HG03521 (cell line): ENCODE data around the gene MXI1.
A peak's percentile ranks its signal among the peaks of the same experiment; 100 is the strongest.

Source experiments
- ATAC-seq: cut with Tn5 transposase; IDR thresholded peaks from one replicate; pipeline ENCODE4 v1.9.1; 2021; ENCODE audit warnings: mild to moderate bottlenecking, moderate library complexity; ENCODE audit not compliant: unreplicated experiment

The MXI1 gene

DNA sequence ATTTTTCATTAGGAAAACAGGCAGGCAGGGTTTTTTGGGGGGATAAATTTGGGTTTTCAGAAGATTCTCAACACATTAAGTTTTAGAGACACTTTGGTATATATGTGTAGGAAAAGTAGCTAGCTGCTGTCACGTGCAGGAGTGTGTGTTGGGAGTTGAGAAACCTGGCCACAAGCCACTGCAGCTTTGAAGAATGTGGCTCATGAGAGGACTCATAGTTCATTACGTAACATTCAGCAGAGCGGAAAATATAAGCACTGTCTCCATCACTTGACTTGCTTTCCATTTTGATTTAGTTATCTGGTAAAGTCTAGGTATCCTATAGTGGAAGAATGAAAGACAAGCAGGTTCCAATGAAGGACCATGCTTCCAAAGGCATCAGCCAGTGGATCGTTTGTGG is 66.1 kb downstream of the MXI1 start:
- ATAC-seq, result no peak

DNA sequence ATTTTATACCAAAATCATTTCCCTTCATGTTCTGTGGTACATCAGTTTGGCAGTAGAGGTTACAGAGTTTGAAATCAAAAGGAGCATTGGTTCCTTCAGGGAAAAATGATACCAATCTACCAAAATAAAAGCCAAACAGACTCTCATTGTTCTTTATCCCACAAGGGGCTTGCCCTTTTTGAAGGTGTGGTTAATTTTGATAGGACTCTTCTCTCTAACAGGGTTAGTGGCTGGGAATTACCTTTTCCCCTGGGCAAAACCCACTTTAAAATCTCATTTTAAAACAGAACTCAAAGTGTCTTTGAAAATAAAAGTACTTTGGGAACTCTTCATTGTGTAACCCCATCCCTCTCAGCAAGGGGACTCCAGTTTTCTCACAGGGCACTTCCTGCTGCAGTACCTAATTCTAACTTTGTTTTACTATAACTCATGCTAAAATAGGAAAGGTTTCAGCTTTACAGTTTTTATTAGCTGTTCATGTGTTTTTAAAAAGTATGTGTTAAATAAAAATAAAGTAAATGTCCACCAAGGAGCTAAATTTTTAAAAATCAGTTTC is 66.7 kb downstream of the MXI1 start:
- no peak for ATAC-seq

DNA sequence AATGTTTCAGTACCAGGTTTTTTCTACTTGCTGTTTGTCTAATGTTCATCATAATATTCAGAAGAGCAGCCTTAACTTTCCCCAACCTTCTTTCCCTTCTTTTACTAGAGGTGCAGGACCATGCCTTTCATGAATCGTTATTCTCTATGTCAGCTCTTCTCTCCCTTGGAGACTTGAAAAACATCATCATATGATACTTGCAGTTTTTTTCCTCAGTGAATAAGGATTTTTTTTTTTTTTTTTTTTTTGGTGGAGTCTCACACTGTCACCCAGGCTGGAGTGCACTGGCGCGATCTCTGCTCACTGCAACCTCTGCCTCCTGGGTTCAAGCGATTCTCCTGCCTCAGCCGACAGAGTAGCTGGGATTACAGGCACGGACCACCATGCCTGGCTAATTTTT is 67.2 kb downstream of the MXI1 start:
- ATAC-seq, result no peak

DNA sequence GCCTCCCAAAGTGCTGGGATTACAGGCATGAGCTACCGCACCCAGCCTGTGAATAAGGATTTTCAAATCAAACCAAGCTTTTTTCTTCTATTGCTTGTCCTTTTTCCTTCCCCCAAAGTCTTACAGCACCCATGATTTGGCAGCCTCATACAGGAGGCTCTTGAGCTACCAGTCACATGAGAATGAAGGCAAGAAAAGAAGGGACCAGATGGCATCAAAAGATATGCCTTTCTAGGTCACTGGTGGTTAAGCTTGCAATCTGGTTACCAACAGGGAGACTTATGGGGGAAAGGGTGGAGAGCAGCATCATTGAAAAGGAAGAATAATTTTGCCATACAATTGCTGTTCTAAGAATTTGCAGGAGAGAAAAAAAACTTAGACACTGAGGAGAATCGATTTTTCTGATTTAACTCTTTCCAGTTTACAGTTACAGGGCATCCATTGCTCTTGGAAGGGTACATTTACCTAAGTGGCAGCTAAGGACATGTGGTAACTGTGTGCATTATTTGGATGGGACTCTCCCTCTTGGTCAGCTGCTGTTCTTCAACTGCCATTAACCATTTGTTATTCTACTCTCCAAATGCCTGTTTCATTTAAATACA is 67.8 kb downstream of the MXI1 start:
- ATAC-seq, result no peak

DNA sequence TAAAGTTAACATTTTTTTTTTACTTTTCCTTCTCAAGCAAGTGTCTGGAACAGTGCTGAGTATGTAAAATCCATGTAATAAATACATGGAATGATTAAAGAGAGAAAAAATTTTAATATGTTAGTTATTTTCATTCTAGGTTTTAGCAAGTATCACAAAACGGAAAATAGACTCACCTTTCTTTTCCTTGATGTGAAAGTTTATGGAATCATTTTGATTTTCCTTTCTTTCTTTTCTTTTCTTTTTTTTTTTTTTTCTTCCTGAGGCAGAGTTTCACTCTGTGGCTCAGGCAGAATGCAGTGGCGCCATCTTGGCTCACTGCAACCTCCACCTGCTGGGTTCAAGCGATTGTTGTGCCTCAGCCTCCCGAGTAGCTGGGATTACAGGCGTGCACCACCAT is 69.2 kb downstream of the MXI1 start:
- ATAC-seq, result no peak

DNA sequence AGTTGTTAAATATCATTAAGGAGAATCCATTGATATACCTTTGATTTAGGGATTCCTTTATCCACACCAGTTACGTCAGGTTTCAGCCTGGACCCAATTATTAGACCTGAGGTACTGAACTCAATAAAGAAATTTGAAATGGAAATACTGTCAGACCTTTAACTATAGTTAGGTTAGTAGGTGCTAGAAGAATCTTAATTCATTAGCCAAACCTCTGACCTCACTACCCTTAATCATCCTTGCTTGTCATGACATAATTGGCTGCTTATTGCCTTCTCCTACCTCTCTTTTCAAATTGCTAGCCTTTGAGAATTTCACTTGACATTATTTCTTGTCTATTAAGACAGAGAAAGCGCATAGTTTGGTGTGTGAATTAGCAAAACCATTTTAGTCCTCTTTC is 70.2 kb downstream of the MXI1 start:
- no peak for ATAC-seq

DNA sequence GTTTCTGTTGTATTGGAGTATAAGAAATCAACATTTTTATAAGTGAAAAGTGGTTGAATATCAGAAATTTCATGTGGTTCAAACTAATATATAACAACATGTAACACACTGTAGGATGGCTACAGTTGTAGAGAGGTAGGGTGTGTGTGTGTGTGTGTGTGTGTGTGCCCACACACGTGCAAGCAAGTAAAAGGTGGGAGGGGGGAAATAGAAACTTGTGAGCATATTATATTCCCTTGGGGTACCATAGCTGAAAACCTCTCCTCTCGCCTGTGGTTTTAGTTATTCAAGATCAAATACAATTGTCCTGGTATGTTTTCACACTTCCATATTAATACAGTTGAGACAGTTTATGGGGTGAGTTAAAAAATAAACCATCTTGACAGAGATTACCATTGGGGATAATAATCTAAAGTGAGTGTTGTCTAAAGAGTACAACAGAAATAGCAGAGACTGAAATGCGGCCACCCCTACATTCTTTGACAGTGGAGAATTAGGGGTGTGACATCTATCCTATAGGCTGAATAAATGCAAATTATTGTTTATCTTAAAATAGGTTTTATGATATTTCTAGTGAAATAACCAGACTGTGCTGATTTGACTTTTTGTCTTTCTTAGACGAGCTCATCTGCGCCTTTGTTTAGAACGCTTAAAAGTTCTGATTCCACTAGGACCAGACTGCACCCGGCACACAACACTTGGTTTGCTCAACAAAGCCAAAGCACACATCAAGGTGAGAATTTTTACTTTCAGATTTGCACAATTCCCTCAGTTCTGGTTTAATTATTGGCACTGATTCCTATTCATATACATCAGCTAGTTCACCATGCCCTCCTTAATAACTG is 71.4 kb downstream of the MXI1 start:
- no peak for ATAC-seq

DNA sequence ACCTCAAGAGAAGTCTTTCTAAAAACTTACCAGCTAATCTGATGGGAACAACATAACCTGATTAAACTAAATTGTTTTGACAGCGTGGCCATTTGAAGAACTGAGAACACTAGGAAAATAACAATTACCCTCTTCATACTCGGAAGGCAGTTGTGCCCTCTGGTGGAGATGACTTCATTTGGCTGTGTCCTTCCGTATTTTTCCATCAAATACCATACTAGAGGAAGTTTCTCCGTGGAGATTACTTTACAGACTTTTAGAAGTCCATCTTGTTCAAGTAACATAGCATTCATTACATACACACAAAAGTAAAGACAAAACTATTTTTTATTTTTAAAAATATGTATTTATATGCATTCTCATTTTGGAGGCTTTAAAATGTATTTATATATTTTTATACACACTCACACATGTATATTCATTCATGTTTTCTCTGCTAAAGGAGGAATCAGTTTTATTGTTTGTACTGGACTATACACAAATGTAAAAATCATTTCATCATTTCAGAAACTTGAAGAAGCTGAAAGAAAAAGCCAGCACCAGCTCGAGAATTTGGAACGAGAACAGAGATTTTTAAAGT is 72.1 kb downstream of the MXI1 start:
- no peak for ATAC-seq

DNA sequence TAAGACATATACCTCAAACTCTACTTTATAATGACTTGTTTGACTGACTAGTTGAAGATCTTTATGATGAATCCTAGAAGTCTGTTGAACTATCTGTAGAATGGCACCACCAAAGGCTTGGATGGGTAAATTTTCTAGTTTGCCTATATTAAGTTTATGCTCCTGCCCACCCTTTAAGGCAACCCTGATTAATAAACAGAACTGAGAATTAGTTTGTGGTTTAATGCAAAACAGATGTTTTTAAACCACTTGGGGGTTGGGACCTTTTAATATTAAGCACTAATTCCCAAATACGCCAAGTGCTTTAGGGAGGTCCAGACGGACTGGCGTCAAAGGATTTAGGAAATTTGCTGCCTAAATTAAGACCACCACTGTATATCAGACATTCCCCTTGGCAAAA is 76.9 kb downstream of the MXI1 start:
- ATAC-seq, result no peak

DNA sequence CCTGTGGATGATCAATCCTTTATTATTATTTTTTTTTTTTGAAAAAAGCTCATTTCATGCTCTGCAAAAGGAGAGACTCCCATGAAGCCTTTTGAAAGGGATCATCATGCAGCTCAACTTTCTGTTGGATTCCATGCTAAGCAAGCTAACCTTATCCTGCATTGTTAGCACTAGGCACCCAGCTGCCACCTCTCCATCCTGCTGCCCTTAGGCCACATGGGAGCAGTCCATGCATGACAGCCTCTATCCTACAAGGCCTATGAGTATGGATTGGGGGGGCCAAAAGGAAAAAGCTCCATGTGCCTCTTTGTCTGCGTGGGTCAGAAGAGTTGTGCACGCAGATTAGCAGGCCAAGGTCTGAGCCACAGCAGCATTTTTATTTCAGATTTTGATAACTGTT is 78.1 kb downstream of the MXI1 start:
- no peak for ATAC-seq

DNA sequence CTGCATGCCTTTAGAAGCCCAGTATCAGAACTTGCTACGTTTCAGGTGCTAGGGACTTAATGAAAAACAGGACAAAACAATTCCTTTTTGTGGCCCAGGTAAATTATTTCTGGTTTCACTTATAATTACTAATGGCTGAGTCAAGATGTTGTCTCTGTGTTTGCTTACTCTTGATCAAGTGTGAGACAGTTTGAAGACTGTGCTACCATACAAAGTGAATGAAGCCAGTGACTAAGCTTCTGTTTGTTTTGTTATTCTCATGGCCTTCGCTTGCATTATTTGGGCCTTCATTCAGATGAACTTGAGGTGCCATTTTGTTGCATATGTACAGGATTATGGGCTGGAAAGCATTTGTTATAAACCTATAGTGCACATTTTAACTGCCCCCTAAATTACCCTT is 79.4 kb downstream of the MXI1 start:
- no peak for ATAC-seq

DNA sequence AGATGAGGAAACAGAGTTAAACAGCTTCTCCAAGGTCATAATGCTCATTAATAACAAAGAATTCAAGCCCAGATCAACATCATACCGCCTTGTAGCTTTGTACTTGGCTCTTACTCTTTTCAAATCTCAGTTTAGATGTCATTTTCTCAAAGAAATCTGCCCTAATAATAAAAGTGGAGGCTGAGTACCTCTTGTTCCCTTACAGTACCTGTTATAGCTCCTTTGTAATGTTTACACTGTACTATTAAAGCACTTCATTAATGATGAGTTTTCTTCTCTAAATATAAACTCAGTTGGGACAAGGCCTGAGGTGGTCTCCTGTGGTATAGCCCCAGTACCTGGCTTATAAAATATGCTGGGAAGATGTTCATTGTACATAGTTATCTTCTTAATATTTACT is 89.6 kb downstream of the MXI1 start:
- ATAC-seq, result no peak

DNA sequence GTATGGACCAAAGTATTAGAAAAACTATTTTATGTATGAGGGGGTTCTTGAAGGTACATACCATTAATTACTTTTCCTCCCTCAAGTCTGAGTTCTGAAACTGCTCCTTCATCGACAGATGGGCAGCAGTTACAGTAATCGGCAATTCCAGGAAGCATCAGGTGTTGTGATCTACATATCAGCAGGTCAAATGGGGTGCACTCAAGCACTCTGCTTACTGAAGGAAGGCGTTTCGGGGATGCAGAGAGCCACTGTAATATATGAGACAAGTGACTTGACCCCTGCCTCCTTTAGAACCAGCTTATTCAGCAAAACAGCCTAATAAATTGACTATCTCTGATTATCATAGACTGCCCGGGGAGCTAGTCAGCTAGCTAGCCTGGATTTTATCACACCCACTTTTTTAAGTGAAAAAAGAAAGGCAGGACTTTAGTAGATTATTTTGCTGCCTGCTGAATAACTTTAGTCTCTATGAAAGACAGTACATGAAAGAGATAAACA is 93.1 kb downstream of the MXI1 start:
- ATAC-seq, result no peak

DNA sequence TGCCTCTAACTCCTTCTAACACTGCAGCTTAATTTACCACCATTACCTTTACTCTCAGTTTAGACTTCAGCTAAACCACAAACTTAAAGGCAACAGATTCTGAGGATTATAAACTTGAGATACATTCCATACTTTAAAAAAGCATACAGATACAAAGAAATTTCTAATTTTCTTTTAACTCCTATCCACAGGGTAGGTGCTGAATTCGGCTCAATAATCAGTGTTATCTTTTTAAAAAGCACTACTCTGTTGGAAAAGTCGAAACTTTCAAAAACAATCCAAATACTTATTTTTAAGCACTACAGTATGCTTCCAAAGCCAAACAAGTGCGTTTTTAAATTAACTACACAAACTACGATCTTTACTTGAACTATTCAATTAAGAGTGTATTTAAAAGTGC is 96.3 kb downstream of the MXI1 start:
- no peak for ATAC-seq

DNA sequence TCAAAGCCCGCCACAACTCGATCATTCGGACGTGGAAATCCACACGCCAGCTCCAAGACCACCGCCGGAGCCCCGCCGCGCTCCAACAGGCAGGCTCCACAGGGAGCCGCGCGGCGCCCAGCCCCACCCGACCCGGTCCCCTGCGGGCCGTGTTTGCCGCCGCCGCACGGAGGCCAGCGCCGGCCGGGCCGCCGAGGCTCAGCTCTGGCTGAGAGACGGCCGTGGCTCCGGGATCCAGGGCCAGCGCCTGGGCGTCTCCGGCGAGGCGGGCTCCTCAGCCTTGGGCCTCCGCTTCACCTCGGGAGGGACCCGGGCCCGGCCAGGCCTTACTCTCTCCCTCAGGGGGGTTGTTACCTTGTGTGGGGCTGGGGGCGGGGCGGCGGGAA is 97.0 kb downstream of the MXI1 start:
- peak; percentile 47 for ATAC-seq

DNA sequence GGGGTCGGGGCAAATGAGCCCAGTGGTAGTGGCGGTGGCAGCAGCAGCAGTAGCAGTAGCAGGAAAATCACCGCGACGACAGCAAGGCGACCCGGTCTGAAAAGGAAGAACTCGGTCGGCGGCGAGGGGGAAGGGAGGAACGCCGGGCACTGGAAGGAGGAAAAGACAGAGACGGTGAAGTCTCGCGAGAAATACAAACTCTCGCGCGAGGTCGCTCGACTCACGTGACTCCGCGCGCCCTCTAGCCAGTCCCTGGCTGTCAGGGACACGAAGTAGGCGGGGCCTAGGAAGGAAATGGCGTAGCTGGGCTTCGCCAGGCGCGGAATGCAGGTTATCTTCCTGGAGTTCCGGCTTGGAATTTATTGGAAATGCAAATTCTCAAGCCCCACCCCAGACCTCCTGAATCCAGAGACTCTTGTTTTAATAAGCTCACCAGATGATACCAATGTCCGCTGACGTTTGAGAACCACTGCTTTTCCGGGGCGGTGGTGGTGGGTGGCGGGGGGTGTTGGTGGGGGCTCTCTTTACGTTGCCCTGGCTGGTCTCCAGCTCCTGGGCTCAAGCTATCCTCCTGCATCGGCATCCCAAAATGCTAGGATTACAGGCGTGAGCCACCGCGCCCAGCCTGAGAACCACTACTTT is 97.5 kb downstream of the MXI1 start, which contains the start of gene SMNDC1:
Gene SMNDC1 (minus strand): TSS at position 141 of the 642 bp plus-strand sequence. CDS start 1,333 bp downstream, outside the sequence.
- ATAC-seq, result peak; percentile 92

DNA sequence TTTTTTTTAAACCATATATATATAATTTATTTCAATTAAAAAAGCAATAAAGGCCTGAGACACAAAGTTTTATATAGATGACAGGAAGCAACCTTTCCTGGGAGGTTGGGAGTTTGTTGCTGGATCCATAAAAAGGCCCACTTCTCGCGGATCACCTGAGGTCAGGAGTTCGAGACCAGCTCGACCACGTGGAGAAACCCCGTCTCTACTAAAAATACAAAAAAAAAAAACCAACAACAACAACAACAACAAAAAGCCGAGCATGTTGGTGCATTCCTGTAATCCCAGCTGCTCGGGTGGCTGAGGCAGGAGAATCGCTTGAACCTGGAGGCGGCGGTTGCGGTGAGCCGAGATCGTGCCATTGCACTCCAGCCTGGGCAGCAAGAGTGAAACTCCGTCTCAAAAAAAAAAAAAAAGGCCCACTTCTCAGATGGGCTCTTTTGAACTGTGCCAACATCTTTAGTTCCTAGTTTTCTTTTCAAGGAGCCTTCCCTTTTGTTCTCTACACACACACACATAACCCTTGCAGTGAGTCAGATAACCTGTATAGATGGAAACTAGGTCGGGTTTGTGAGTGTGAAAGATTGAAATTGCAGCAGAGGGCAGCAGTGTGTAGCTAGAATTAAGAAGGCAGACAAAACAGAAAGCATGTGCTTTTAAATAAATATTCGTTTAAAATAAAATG is 98.5 kb downstream of the MXI1 start:
- ATAC-seq, result no peak

DNA sequence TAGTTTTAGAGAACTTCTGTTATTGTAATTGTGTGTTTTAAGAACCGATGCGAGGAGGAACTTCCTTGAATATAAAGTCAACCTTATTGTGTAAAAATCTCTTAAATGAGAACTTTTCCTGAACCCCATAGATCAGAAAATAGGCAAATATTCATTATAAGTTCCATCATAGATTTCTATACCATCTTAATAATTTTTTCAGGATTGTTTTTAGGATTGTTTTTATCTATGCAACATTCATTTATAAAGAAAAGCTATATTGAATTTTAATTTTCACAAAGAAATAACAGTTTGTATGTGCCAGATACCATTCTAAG is 99.0 kb downstream of the MXI1 start:
- ATAC-seq, result no peak

DNA sequence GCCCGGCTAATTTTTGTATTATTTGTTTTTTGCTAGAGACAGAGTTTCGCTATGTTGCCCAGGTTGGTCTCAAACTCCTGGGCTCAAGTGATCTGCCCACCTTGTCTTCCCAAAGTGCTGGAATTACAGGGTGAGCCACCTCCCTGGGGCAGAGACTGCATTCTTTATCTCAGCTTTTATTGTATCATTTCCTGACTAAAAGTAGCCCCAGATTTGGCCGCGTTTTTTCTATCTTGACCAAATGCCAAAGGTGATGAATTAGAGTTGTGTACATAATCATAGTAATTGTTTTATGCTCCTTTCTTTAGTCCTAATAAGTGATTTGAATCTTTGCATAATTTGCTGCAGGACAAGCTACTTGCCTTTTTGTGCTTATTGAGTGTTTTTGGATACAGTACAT is 100.4 kb downstream of the MXI1 start:
- ATAC-seq, result no peak

DNA sequence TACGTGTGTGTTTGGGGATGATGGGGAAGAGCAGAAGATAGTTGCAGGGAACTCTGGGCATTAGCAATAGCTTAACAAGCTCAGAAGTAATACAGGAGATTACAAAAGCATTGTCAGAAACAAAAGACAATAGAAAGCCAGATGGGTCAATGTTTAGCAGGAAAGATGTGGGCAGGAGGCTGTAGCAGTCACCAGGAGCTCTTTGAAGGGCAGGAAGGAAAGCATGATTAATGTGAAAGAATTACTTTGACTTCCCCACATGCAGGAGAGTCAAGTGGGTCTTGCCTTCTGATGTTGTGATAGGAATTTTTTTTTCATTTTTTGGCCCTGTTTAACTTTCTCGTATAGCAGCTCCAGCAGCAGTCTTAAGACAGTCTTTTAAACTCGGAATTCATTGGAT is 103.3 kb downstream of the MXI1 start:
- no peak for ATAC-seq
